CD1c-positive myeloid dendritic cell (primary cell): ENCODE results near the gene LAMTOR1.

Source experiments
- DNase-seq: peaks from one replicate; pipeline ENCODE4 v3.0.0-alpha.2; 2016; ENCODE audit errors: extremely low spot score

Gene LAMTOR1

GRCh38 chr11:72119198-72119597 is 16.1 kb upstream of the LAMTOR1 start:
- DNase-seq = no peak

- DNase-seq = no peak
Observed at GRCh38 chr11:72116019-72116755, 13.1 kb upstream of the LAMTOR1 start.

- DNase-seq = no peak
Observed at GRCh38 chr11:72114570-72114969, 11.5 kb upstream of the LAMTOR1 start.

- no peak for DNase-seq
Observed at GRCh38 chr11:72112978-72113808, 10.1 kb upstream of the LAMTOR1 start.

GRCh38 chr11:72112143-72112977 is 9.3 kb upstream of the LAMTOR1 start, which contains the start of gene ANAPC15:
ANAPC15 (minus strand) TSS chr11:72112695; CDS start chr11:72111276, 1,419 bp downstream.
- DNase-seq = peak; percentile 100

GRCh38 chr11:72111300-72112142 is 8.4 kb upstream of the LAMTOR1 start:
- DNase-seq = no peak

GRCh38 chr11:72105888-72106287 is 2.8 kb upstream of the LAMTOR1 start, which contains the start of gene TOMT:
TOMT (plus strand) TSS chr11:72105924; CDS start chr11:72105952, 28 bp downstream.
- no peak for DNase-seq

- no peak for DNase-seq
Observed at GRCh38 chr11:72103754-72104167, 664 bp upstream of the LAMTOR1 start.

GRCh38 chr11:72102631-72102945 is 509 bp downstream of the LAMTOR1 start:
- no peak for DNase-seq

- peak; percentile 33 for DNase-seq
Observed at GRCh38 chr11:72102162-72102561, 935 bp downstream of the LAMTOR1 start.

- DNase-seq = peak; percentile 77
Observed at GRCh38 chr11:72100462-72100861, 2.6 kb downstream of the LAMTOR1 start.

- DNase-seq = no peak
Observed at GRCh38 chr11:72100009-72100408, 3.1 kb downstream of the LAMTOR1 start.

- DNase-seq = no peak
Observed at GRCh38 chr11:72098741-72099140, 4.4 kb downstream of the LAMTOR1 start.

- peak; percentile 88 for DNase-seq
Observed at GRCh38 chr11:72091292-72091691, 11.8 kb downstream of the LAMTOR1 start.

- no peak for DNase-seq
Observed at GRCh38 chr11:72088076-72088808, 14.9 kb downstream of the LAMTOR1 start.

GRCh38 chr11:72085621-72086351 is 17.3 kb downstream of the LAMTOR1 start:
- DNase-seq = no peak

GRCh38 chr11:72084965-72085364 is 18.1 kb downstream of the LAMTOR1 start:
- no peak for DNase-seq

GRCh38 chr11:72084076-72084475 is 19.0 kb downstream of the LAMTOR1 start:
- no peak for DNase-seq

- DNase-seq = no peak
Observed at GRCh38 chr11:72083414-72083813, 19.7 kb downstream of the LAMTOR1 start.
